NCI-H2029 treated with DMSO at 0.1 percent for 48 hours (cell line): ENCODE data around the gene LHX2.
"Not testable (repeated sequence)": the region's sequence is repeated elsewhere in the genome, so short reads cannot be mapped to it uniquely, and the experiment has no call there.

ENCODE experiments used
- DNase-seq: peaks from one replicate; lab custom pipeline; 2025; lab: John Stamatoyannopoulos, UW

LHX2 gene

GRCh38 chr9:124011460-124012301, at the start of gene LHX2:
Gene LHX2, plus strand, starts transcription at chr9:124011768. Its CDS starts 581 bp downstream, at chr9:124012349.
- DNase-seq, result peak; percentile 80

GRCh38 chr9:123964761-123965160, 46.8 kb upstream of the LHX2 start:
- DNase-seq, result no peak

GRCh38 chr9:123965801-123966686, 45.5 kb upstream of the LHX2 start:
- DNase-seq, result no peak

- no peak for DNase-seq
Observed at GRCh38 chr9:123967323-123967722, 44.2 kb upstream of the LHX2 start.

- DNase-seq, result no peak
Observed at GRCh38 chr9:123972618-123973017, 39.0 kb upstream of the LHX2 start.

GRCh38 chr9:123973590-123974223, 37.9 kb upstream of the LHX2 start:
- DNase-seq, result no peak

GRCh38 chr9:123974471-123974870, 37.1 kb upstream of the LHX2 start:
- DNase-seq, result no peak

GRCh38 chr9:123975871-123976270, 35.7 kb upstream of the LHX2 start:
- DNase-seq, result no peak

- not testable (repeated sequence) for DNase-seq
Observed at GRCh38 chr9:123976579-123976978, 35.0 kb upstream of the LHX2 start.

GRCh38 chr9:123978981-123979380, 32.6 kb upstream of the LHX2 start:
- DNase-seq, result peak; percentile 84

- no peak for DNase-seq
Observed at GRCh38 chr9:123982535-123982934, 29.0 kb upstream of the LHX2 start.

- no peak for DNase-seq
Observed at GRCh38 chr9:123983047-123983446, 28.5 kb upstream of the LHX2 start.

- no peak for DNase-seq
Observed at GRCh38 chr9:123984802-123985201, 26.8 kb upstream of the LHX2 start.

- DNase-seq, result no peak
Observed at GRCh38 chr9:123985869-123986268, 25.7 kb upstream of the LHX2 start.

- no peak for DNase-seq
Observed at GRCh38 chr9:123990427-123990826, 21.1 kb upstream of the LHX2 start.

GRCh38 chr9:123992679-123993078, 18.9 kb upstream of the LHX2 start:
- not testable (repeated sequence) for DNase-seq

- DNase-seq, result no peak
Observed at GRCh38 chr9:123996731-123997421, 14.7 kb upstream of the LHX2 start.

- no peak for DNase-seq
Observed at GRCh38 chr9:123997665-123998277, 13.8 kb upstream of the LHX2 start.

GRCh38 chr9:123998278-123998925, 13.2 kb upstream of the LHX2 start:
- no peak for DNase-seq

- DNase-seq, result no peak
Observed at GRCh38 chr9:123998970-123999621, 12.5 kb upstream of the LHX2 start.
